ENCODE measurements around the gene TM4SF20. TPM values are rescaled to one million over a fixed set of nuclear protein-coding genes. Genes with fewer than 3 reads are reported as not detected.
"Not testable (repeated sequence)": the region's sequence is repeated elsewhere in the genome, so short reads cannot be mapped to it uniquely, and the experiment has no call there.

Gene TM4SF20
- total and polyA plus RNA-seq, 2 donors (not counting 1 experiment from before 2014, with no cell fraction given) = 1.3 TPM; not detected in 1

GRCh38 chr2:227386630-227387029 lies 7.5 kb upstream of the TM4SF20 start:
- Histone ChIP-seq H3K4me1 (ENCODE audit: control insufficient read depth, extremely low read depth, insufficient read depth, low read length) (peaks cover 2% of the 10 kb centered on the region), H3K4me2 (ENCODE audit: extremely low read depth, insufficient read depth, low read length) (no peak overlapping the region), H3K79me2 (ENCODE audit: control insufficient read depth, insufficient read depth, low read length) (no peaks in the 10 kb centered on the region), H3K27ac (ENCODE audit: insufficient read depth, low read length) (no peak overlapping the region), H3K9ac (ENCODE audit: insufficient read depth, low read length) (no peak overlapping the region), H2AFZ (ENCODE audit: low read length) (no peak overlapping the region), H4K20me1 (ENCODE audit: control insufficient read depth, extremely low read depth, insufficient read depth, low read length) (no peaks in the 10 kb centered on the region), H3K27me3 (ENCODE audit: control insufficient read depth, insufficient read depth, low read length) (no peaks in the 10 kb centered on the region), H3K36me3 (ENCODE audit: control insufficient read depth, insufficient read depth, low read length) (no peaks in the 10 kb centered on the region), H3K4me3 (replicated peaks in 1 of 4; ENCODE audit: control extremely low read depth in 1 of 4, insufficient read depth in 1 of 4, low read depth in 3 of 4, low read length in 4 of 4) (no peak overlapping the region), H3K9me3 (ENCODE audit: control insufficient read depth, insufficient read depth, low read depth, low read length) (no peaks in the 10 kb centered on the region)
- DNase-seq (ENCODE audit: low read depth in 2 of 2) = no peak
- no peak for TF ChIP-seq CTCF (conservative IDR thresholded peaks at IDR 0.05 in 1 of 2, IDR thresholded peaks at IDR 0.05 in 1 of 2; ENCODE audit: low read depth in 1 of 2, low read length in 2 of 2)
- TF ChIP-seq EZH2 (IDR thresholded peaks at IDR 0.05; ENCODE audit: low read length, missing control alignments) = no peak

GRCh38 chr2:227383686-227384085 lies 4.6 kb upstream of the TM4SF20 start:
- H3K27ac ChIP-seq (ENCODE audit: insufficient read depth, low read length) = no peak overlapping the region

GRCh38 chr2:227382241-227382835 lies 3.2 kb upstream of the TM4SF20 start:
- not testable (repeated sequence) for H3K4me3 ChIP-seq (replicated peaks in 1 of 4; ENCODE audit: control extremely low read depth in 1 of 4, insufficient read depth in 1 of 4, low read depth in 3 of 4, low read length in 4 of 4); H3K27me3 ChIP-seq (ENCODE audit: control insufficient read depth, insufficient read depth, low read length); H3K9me3 ChIP-seq (ENCODE audit: control insufficient read depth, insufficient read depth, low read depth, low read length); H3K4me2 ChIP-seq (ENCODE audit: extremely low read depth, insufficient read depth, low read length); H4K20me1 ChIP-seq (ENCODE audit: control insufficient read depth, extremely low read depth, insufficient read depth, low read length); H2AFZ ChIP-seq (ENCODE audit: low read length); H3K36me3 ChIP-seq (ENCODE audit: control insufficient read depth, insufficient read depth, low read length); H3K27ac ChIP-seq (ENCODE audit: insufficient read depth, low read length); H3K79me2 ChIP-seq (ENCODE audit: control insufficient read depth, insufficient read depth, low read length); H3K9ac ChIP-seq (ENCODE audit: insufficient read depth, low read length); DNase-seq (ENCODE audit: low read depth in 2 of 2); H3K4me1 ChIP-seq (ENCODE audit: control insufficient read depth, extremely low read depth, insufficient read depth, low read length)

More at GRCh38 chr2:227383686-227384085, 4.6 kb upstream of the TM4SF20 start:
- TF ChIP-seq CTCF (conservative IDR thresholded peaks at IDR 0.05 in 1 of 2, IDR thresholded peaks at IDR 0.05 in 1 of 2; ENCODE audit: low read depth in 1 of 2, low read length in 2 of 2) = no peak
- TF ChIP-seq EZH2 (IDR thresholded peaks at IDR 0.05; ENCODE audit: low read length, missing control alignments) = no peak
- no peaks in the 10 kb centered on the region for H4K20me1 ChIP-seq (ENCODE audit: control insufficient read depth, extremely low read depth, insufficient read depth, low read length)
- DNase-seq (ENCODE audit: low read depth in 2 of 2) = no peak
- peaks cover 2% of the 10 kb centered on the region for H3K4me1 ChIP-seq (ENCODE audit: control insufficient read depth, extremely low read depth, insufficient read depth, low read length)
- no peak overlapping the region for H3K4me3 ChIP-seq (replicated peaks in 1 of 4; ENCODE audit: control extremely low read depth in 1 of 4, insufficient read depth in 1 of 4, low read depth in 3 of 4, low read length in 4 of 4)
- H3K9ac ChIP-seq (ENCODE audit: insufficient read depth, low read length) = no peak overlapping the region
- H3K36me3 ChIP-seq (ENCODE audit: control insufficient read depth, insufficient read depth, low read length) = no peaks in the 10 kb centered on the region
- no peak overlapping the region for H2AFZ ChIP-seq (ENCODE audit: low read length)
- no peaks in the 10 kb centered on the region for H3K27me3 ChIP-seq (ENCODE audit: control insufficient read depth, insufficient read depth, low read length)
- H3K9me3 ChIP-seq (ENCODE audit: control insufficient read depth, insufficient read depth, low read depth, low read length) = no peaks in the 10 kb centered on the region
- H3K79me2 ChIP-seq (ENCODE audit: control insufficient read depth, insufficient read depth, low read length) = no peaks in the 10 kb centered on the region
- no peak overlapping the region for H3K4me2 ChIP-seq (ENCODE audit: extremely low read depth, insufficient read depth, low read length)
